Neural cell (in vitro differentiated cells): ENCODE results near the gene IL31. TPM values are rescaled to one million over a fixed set of nuclear protein-coding genes. Genes with fewer than 3 reads are reported as not detected.

ENCODE experiments used
- H2AFZ ChIP-seq: fragments of 200-600, 300-800 bp; sonication (generic), shearing (Covaris generic); 2 replicates; pipeline ENCODE4 v1.6.0; 2014; ENCODE audit warnings: low read depth, mild to moderate bottlenecking, antibody characterized with exemption, low read length, moderate library complexity
- H3F3A ChIP-seq: fragments of 200-600 bp; shearing (Covaris generic); 2 replicates; pipeline ENCODE4 v1.6.1; 2016; ENCODE audit warnings: mild to moderate bottlenecking, moderate library complexity, mixed read lengths, antibody characterized with exemption, low read length; ENCODE audit not compliant: insufficient read depth, poor library complexity, severe bottlenecking
- H3K27ac ChIP-seq: fragments of 200-600, 300-800 bp; sonication (generic), shearing (Covaris generic); 2 replicates; pipeline ENCODE4 v1.5.1; 2014; ENCODE audit warnings: mild to moderate bottlenecking, low read length, moderate library complexity
- H3K27me3 ChIP-seq: fragments of 300-800, 200-600 bp; sonication (generic), shearing (Covaris generic); 2 replicates; pipeline ENCODE4 v1.6.0; 2014; ENCODE audit warnings: mild to moderate bottlenecking, low read depth, low read length, moderate library complexity; ENCODE audit not compliant: insufficient read depth
- H3K36me3 ChIP-seq: fragments of 300-800, 200-600 bp; sonication (generic), shearing (Covaris generic); 2 replicates; pipeline ENCODE4 v1.5.1; 2014; ENCODE audit warnings: mild to moderate bottlenecking, antibody characterized with exemption, low read length, moderate library complexity; ENCODE audit not compliant: insufficient read depth
- H3K4me2 ChIP-seq: fragments of 300-800, 200-600 bp; sonication (generic), shearing (Covaris generic); 2 replicates; pipeline ENCODE4 v1.6.0; 2014; ENCODE audit warnings: mild to moderate bottlenecking, low read length
- H3K4me3 ChIP-seq: fragments of 300-800, 200-600 bp; sonication (generic), shearing (Covaris generic); 2 replicates; pipeline ENCODE4 v1.5.1; 2014; ENCODE audit warnings: mild to moderate bottlenecking, low read length, moderate library complexity
- H3K79me2 ChIP-seq: fragments of 200-600 bp; shearing (Covaris generic); replicated peaks from 2 replicates; pipeline ENCODE4 v1.6.0; 2014; ENCODE audit warnings: mild to moderate bottlenecking, low read length, moderate library complexity; ENCODE audit not compliant: insufficient read depth
- H3K9ac ChIP-seq: fragments of 300-800, 200-600 bp; sonication (generic), shearing (Covaris generic); 2 replicates; pipeline ENCODE4 v1.6.1; 2016; ENCODE audit warnings: mild to moderate bottlenecking, low read length, mixed read lengths
- H3K9me2 ChIP-seq: fragments of 200-600 bp; shearing (Covaris generic); 2 replicates; pipeline ENCODE4 v1.6.1; 2016; ENCODE audit warnings: mild to moderate bottlenecking, low read length, mixed read lengths; ENCODE audit not compliant: insufficient read depth
- H3K9me3 ChIP-seq: fragments of 200-600, 300-800 bp; sonication (generic), shearing (Covaris generic); 2 replicates; pipeline ENCODE4 v1.6.1; 2016; ENCODE audit warnings: mild to moderate bottlenecking, mixed run types, low read length, moderate library complexity, mixed read lengths
- H4K20me1 ChIP-seq: fragments of 200-600 bp; shearing (Covaris generic); 2 replicates; pipeline ENCODE4 v1.6.1; 2016; ENCODE audit warnings: mild to moderate bottlenecking, mixed run types; ENCODE audit not compliant: insufficient read depth
- CTCF ChIP-seq: fragments of 450-650 bp; IDR thresholded peaks from 2 replicates; pipeline ENCODE4 v1.5.1; 2014; ENCODE audit warnings: antibody characterized with exemption, mild to moderate bottlenecking, moderate library complexity; ENCODE audit not compliant: poor library complexity, severe bottlenecking
- EP300 ChIP-seq: fragments of 450-650 bp; conservative IDR thresholded peaks from 2 replicates; pipeline ENCODE4 v1.6.1; 2014; ENCODE audit warnings: antibody characterized with exemption, mild to moderate bottlenecking, moderate library complexity; ENCODE audit not compliant: poor library complexity, severe bottlenecking
- EZH2 ChIP-seq: fragments of 200-600, 300-800 bp; shearing (Covaris generic), sonication (generic); IDR thresholded peaks from 2 replicates; pipeline ENCODE4 v1.6.1; 2014; ENCODE audit warnings: antibody characterized with exemption, low read length, borderline replicate concordance, mild to moderate bottlenecking; ENCODE audit not compliant: insufficient read depth, poor library complexity, severe bottlenecking
- MXI1 ChIP-seq: fragments of 450-650 bp; conservative IDR thresholded peaks from 2 replicates; pipeline ENCODE4 v1.6.1; 2014; ENCODE audit warnings: antibody characterized with exemption, mild to moderate bottlenecking; ENCODE audit not compliant: poor library complexity, severe bottlenecking
- POLR2AphosphoS5 ChIP-seq: IDR thresholded peaks from 2 replicates; pipeline ENCODE4 v1.6.1; 2012
- RAD21 ChIP-seq: fragments of 450-650 bp; conservative IDR thresholded peaks from 2 replicates; pipeline ENCODE4 v1.6.1; 2014; ENCODE audit warnings: antibody characterized with exemption, mild to moderate bottlenecking, moderate library complexity
- REST ChIP-seq: IDR thresholded peaks from 2 replicates; pipeline ENCODE4 v1.6.1; 2012; ENCODE audit warnings: borderline replicate concordance
- SMC3 ChIP-seq: fragments of 450-650 bp; conservative IDR thresholded peaks from 2 replicates; pipeline ENCODE4 v1.6.1; 2014; ENCODE audit warnings: antibody characterized with exemption, mild to moderate bottlenecking, moderate library complexity; ENCODE audit not compliant: poor library complexity
- TAF1 ChIP-seq: IDR thresholded peaks from 2 replicates; pipeline ENCODE4 v1.6.1; 2012; ENCODE audit warnings: low read depth
- polyA plus RNA-seq: library from polyadenylated mRNA; depleted of rRNA; stranded (reverse); fragments of >200 nt; gene quantifications from 2 replicates; pipeline ENCODE4 v1.2.3, GENCODE V29; 2014

Gene IL31
- polyA plus RNA-seq, 1 donor from 2014 or later: not detected

- H3K9ac ChIP-seq: no peak overlapping the region
- H3K27me3 ChIP-seq: no peaks in the 10 kb centered on the region
- no peaks in the 10 kb centered on the region for H4K20me1 ChIP-seq
- H3K9me2 ChIP-seq: no peaks in the 10 kb centered on the region
- no peak overlapping the region for H2AFZ ChIP-seq
- no peaks in the 10 kb centered on the region for H3K9me3 ChIP-seq
- H3F3A ChIP-seq: no peaks in the 10 kb centered on the region
- H3K79me2 ChIP-seq: no peaks in the 10 kb centered on the region
- TF ChIP-seq MXI1 (no peak), SMC3 (no peak), RAD21 (no peak), POLR2AphosphoS5 (no peak), EZH2 (no peak), REST (no peak), EP300 (no peak), TAF1 (no peak), CTCF (no peak)
- no peaks in the 10 kb centered on the region for H3K36me3 ChIP-seq
- H3K27ac ChIP-seq: no peak overlapping the region
- H3K4me2 ChIP-seq: no peak overlapping the region
- H3K4me3 ChIP-seq: no peak overlapping the region
Observed at GRCh38 chr12:122194804-122195203, 20.8 kb upstream of the IL31 start.

- Histone ChIP-seq H3K9me2 (no peaks in the 10 kb centered on the region), H3K9ac (no peak overlapping the region), H3K79me2 (no peaks in the 10 kb centered on the region), H4K20me1 (no peaks in the 10 kb centered on the region), H3K27ac (no peak overlapping the region), H2AFZ (no peak overlapping the region), H3K36me3 (no peaks in the 10 kb centered on the region), H3F3A (no peaks in the 10 kb centered on the region), H3K4me2 (no peak overlapping the region), H3K9me3 (no peaks in the 10 kb centered on the region), H3K27me3 (no peaks in the 10 kb centered on the region), H3K4me3 (no peak overlapping the region)
- no peak for TF ChIP-seq EZH2
Observed at GRCh38 chr12:122192441-122192840, 18.4 kb upstream of the IL31 start.
